ENCODE results near the gene NAALAD2. TPM values are rescaled to one million over a fixed set of nuclear protein-coding genes. Genes with fewer than 3 reads are reported as not detected.

The NAALAD2 gene
- total and polyA plus RNA-seq, 7 donors: 0.20 to 1.4 (median 0.39) TPM

DNA sequence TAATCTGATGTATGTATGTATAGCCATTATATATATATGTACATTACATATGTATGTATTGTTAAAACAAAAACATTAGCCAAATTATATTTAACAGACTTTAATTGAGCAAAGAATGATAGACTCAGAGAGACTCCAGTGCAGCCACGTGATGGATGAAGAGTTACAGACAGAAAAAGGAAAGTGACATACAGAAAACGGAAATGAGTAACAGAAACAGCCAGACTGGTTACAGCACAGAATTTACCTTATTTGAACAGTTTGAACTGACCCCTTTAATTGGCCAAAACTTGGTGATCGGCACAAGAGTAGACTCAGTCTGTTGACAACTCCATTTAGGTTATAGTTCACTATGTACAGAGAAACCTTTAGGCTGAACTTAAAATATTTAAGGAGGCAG is 53.4 kb downstream of the NAALAD2 start:
- Histone ChIP-seq H3K9me3 (no peaks in the 10 kb centered on the region), H3K27me3 (ENCODE audit: insufficient read depth in 3 of 3, low read length in 2 of 3) (no peaks in the 10 kb centered on the region), H3K4me1 (no peaks in the 10 kb centered on the region), H3K4me3 (no peak overlapping the region), H3K36me3 (ENCODE audit: insufficient read depth in 1 of 2, low read depth in 1 of 2) (peaks cover 0 to 26% of the 10 kb centered on the region in 2 donors), H3K27ac (no peak overlapping the region)
- intact Hi-C loops (cut with DNase I): no loop called here
- ATAC-seq (no peak), DNase-seq (no peak)
- 91 to 93% (median 92%) methylated on average over 3 of the region's 3 CpGs for WGBS, 3 donors
- TF ChIP-seq CTCF (IDR thresholded peaks at IDR 0.05): no peak

DNA sequence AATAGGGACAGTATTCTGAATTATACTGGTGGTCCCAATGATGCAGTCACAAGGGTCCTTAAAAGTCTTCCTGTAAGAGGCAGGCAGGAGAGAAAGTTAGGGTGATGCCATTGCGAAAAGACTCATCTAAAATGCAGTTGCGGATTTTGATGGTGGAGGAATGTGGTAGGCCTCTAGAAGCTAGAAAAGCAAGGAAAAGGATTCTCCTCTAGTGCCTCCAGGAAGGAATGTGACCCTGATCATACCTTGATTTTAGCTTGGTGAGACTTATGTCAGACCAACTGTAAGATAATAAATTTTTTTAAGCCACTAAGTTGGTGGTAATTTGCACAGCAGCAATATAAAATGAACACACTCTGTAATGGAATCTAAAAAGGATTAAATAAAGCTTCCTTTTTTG is 54.5 kb downstream of the NAALAD2 start:
- Histone ChIP-seq H3K27me3 (ENCODE audit: insufficient read depth in 3 of 3, low read length in 2 of 3) (no peaks in the 10 kb centered on the region), H3K9me3 (no peaks in the 10 kb centered on the region), H3K27ac (no peak overlapping the region), H3K4me3 (no peak overlapping the region), H3K36me3 (ENCODE audit: insufficient read depth in 1 of 2, low read depth in 1 of 2) (peaks cover 0 to 26% of the 10 kb centered on the region in 2 donors), H3K4me1 (no peaks in the 10 kb centered on the region)
- no peak for TF ChIP-seq CTCF (IDR thresholded peaks at IDR 0.05)
- DNase-seq: no peak
- no peak for ATAC-seq
- WGBS, 3 donors: 95 to 98% (median 97%) methylated on average over 2 of the region's 2 CpGs
- intact Hi-C loops (cut with DNase I): no loop called here

- Histone ChIP-seq H3K9me3 (no peaks in the 10 kb centered on the region), H3K36me3 (ENCODE audit: insufficient read depth in 1 of 2, low read depth in 1 of 2) (peaks cover 0 to 29% of the 10 kb centered on the region in 2 donors), H3K27ac (no peak overlapping the region), H3K4me3 (no peak overlapping the region), H3K4me1 (no peaks in the 10 kb centered on the region), H3K27me3 (ENCODE audit: insufficient read depth in 3 of 3, low read length in 2 of 3) (no peaks in the 10 kb centered on the region)
- 90 to 94% (median 90%) methylated on average over 4 of the region's 4 CpGs for WGBS, 3 donors
- DNase-seq (no peak), ATAC-seq (no peak)
- no peak for TF ChIP-seq CTCF (IDR thresholded peaks at IDR 0.05)
- intact Hi-C loops (cut with DNase I): no loop called here
These were observed 58.6 kb downstream of the NAALAD2 start for GRCh38 chr11:90192869-90193582.

DNA sequence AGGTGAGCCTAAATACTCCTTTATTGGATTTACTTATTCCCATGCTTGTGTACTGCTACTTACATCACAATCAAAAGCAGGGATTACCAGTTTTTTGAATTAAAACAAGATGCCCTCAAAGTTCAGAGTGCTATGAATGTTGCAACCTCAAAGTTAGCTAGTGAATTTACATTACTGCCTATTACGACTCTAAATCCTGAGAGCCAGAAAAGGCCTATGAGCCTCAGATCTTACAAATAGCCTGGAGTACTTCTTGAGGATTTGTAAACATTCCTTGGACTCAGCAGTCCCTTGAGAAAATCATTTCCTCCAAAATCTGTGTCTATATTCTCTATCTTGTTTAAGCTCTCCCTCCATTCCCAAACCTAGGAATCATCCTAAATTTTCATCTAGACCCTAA is 62.9 kb downstream of the NAALAD2 start:
- Histone ChIP-seq H3K27ac (no peak overlapping the region), H3K4me1 (no peaks in the 10 kb centered on the region), H3K4me3 (no peak overlapping the region), H3K36me3 (ENCODE audit: insufficient read depth in 1 of 2, low read depth in 1 of 2) (peaks cover 3 to 47% of the 10 kb centered on the region in 2 donors), H3K9me3 (no peaks in the 10 kb centered on the region), H3K27me3 (ENCODE audit: insufficient read depth in 3 of 3, low read length in 2 of 3) (no peaks in the 10 kb centered on the region)
- TF ChIP-seq CTCF (IDR thresholded peaks at IDR 0.05): no peak
- no peak for DNase-seq
- 77 to 87% (median 78%) methylated on average over 1 of the region's 1 CpG for WGBS, 3 donors
- intact Hi-C loops (cut with DNase I): no loop called here
- no peak for ATAC-seq

GRCh38 chr11:90202342-90202741 is 67.9 kb downstream of the NAALAD2 start:
- no peak overlapping the region for H3K4me3 ChIP-seq
- peaks cover 10% of the 10 kb centered on the region for H3K4me1 ChIP-seq
- peaks cover 5 to 94% of the 10 kb centered on the region in 2 donors for H3K36me3 ChIP-seq (ENCODE audit: insufficient read depth in 1 of 2, low read depth in 1 of 2)
- intact Hi-C loops (cut with DNase I): no loop called here
- H3K27me3 ChIP-seq (ENCODE audit: insufficient read depth in 3 of 3, low read length in 2 of 3): no peaks in the 10 kb centered on the region
- H3K27ac ChIP-seq: no peak overlapping the region
- DNase-seq (no peak), ATAC-seq (no peak)
- no peaks in the 10 kb centered on the region for H3K9me3 ChIP-seq
- WGBS, 3 donors: 79 to 88% (median 80%) methylated on average over 3 of the region's 3 CpGs
- TF ChIP-seq CTCF (IDR thresholded peaks at IDR 0.05): no peak

Measured in psoas muscle (tissue), 8 donors.